GM18505 (cell line): Measurements from ENCODE around the gene FGGY.
"Not testable (repeated sequence)": the region's sequence is repeated elsewhere in the genome, so short reads cannot be mapped to it uniquely, and the experiment has no call there.

Experiments
- ATAC-seq: cut with Tn5 transposase; IDR thresholded peaks from one replicate; pipeline ENCODE4 v1.9.1; 2021; ENCODE audit not compliant: unreplicated experiment
- POLR2A ChIP-seq: IDR thresholded peaks from 4 replicates; pipeline ENCODE4 v1.6.1; 2011; ENCODE audit warnings: borderline replicate concordance; ENCODE audit not compliant: insufficient read depth, insufficient read length; ENCODE audit errors: extremely low read depth

The FGGY gene

DNA sequence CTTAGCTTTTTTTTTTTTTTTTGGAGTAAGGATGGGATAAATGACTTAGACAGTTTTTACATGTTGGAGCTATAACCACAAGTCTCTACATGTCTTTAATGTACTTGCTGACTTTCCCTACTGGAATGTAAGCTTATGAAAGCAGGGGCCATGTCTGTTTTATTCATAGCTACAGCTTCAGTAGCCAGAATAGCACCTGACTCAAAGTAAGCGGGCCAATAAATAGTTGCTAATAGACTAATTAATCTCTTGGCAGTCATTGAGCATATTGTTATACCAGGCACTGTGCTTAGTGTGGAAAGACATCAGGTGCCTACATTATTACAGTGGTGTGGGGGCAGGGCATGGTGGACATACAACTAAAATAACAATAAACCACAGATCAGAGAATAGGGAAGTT lies 433.4 kb downstream of the FGGY start:
- no peak for TF ChIP-seq POLR2A
- no peak for ATAC-seq

DNA sequence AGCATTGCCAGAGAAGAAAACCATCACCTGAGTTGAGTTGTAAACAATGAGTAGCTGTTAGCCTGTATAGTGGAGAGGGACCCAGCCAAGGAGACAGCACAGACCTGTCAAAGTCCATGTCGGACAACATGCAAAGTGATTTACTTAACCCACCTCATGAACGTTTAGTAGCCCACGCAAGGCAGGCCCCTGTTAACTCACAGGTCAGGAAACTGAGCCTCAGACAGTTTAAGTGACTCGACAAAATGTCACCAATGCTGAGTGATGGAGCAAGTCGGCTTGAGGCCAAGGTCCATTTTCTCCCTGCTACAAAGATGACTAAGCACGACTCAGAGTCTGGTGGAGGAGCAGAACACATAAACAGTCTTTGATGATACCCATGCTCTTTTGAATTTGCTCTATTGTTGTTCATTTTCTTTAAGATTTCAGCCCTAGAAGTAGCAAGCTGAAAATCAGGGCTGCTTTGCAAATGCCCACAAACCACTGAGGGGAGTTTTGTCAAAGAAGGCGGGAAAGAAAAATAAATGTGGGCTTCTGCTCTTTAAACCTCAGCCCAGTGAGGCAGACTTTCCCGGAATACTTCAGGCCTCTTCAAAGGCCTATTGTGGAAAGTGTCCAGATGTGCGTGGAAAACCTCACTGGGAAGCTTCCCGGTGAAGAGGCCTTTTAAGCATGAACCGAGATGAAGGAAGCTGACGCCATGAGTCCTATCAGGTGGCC lies 434.0 kb downstream of the FGGY start:
- no peak for ATAC-seq
- TF ChIP-seq POLR2A, result no peak

DNA sequence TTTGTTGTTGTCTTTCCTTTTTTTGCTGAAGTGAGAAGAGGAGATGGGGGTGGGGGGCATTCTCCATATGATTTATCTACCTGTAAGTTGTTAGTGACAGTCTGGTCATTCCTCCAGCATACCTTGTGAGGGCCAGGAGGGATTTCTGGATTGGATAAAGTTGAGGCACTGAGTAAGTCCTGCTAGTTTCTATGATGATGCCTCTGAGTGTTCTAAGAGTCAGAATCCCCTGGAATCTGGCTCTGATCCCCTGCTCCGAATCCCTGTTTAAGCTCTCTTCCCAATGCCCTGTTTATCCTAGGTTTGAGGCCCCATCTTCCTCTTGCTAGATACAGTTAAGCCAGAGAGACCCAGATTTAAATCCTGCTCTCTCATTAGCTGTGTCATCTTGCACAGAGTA lies 434.7 kb downstream of the FGGY start:
- no peak for ATAC-seq
- no peak for TF ChIP-seq POLR2A

DNA sequence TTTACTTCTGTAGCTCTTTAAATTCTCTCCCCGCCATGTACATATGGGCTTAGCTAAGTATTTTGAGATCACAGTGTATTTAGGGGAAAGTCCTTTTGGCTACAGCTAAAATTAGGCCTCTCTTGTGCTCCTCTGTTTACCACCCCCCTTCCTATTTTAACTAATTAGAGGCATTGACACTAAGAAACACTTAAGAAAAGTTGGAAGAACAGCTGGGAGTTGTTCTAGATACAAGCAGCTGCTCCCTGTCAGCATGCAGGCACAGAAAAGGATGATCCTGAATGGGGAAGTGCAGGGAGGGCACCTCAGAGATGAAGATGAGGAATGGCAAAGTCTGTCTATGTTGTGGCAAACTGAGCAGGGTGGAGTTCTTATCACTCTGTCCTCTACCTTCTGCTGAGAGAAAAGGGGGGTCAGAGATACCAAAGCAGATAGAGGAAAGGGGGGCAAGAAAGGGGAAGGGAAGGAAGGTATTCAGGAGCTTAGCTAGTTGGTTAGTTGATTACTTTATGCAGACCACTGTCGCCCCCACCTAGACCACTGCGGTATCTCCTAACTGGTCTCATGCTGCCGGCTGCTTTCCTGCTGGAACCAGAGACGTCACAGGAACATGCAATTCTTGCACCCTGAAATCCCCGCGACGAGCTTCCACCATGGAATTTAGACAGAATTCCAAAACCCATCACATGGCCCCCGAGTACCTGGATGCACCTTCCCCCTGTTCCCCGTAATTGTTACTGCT lies 435.5 kb downstream of the FGGY start:
- TF ChIP-seq POLR2A, result no peak
- ATAC-seq, result no peak

DNA sequence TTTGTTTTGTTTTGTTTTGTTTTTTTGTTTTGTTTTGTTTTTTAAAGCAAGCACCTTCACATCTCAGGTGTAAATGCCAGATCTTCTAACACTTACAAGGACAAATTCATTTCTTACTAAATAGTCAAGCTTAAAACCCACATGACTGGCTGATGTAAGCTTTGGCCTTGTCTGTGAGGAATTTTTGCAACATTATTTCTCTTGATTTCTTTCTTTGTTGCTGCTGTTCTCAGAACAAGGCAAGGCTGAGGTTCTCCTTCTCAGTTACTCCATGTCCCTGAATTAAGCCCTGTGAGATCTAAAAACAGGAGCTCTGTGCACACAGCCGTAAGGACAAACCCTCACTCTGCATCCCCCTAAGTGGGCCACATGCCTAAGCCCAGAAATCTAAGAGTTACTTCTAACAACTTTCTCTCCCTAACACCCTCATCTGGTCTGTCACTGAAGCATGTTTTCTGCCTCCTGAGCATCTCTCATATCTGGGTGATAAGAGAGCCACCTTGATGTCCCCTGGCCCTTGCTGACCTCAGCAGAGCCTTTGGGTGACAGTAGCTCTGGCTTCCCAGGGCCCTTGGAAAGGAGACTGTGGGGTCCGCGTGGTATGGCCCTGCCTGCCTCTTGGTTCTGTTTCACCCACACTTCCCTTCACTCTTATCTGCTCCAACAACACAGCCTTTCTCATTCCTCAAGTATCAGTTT lies 436.7 kb downstream of the FGGY start:
- TF ChIP-seq POLR2A, result no peak
- ATAC-seq, result no peak

DNA sequence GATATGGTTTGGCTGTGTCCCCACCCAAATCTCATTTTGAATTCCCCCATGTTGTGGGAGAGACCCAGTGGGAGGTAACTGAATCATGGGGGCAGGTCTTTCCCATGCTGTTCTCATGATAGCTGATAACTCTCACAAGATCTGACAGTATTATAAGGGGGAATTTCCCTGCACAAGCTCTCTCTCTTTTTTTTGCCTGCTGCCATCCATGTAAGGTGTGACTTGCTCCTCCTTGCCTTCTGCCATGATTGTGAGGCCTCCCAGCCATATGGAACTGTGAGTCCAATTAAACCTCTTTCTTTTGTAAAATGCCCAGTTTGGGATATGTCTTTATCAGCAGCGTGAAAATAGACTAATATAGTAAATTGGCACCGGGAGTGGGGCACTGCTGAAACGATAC lies 439.0 kb downstream of the FGGY start:
- ATAC-seq, result not testable (repeated sequence)

DNA sequence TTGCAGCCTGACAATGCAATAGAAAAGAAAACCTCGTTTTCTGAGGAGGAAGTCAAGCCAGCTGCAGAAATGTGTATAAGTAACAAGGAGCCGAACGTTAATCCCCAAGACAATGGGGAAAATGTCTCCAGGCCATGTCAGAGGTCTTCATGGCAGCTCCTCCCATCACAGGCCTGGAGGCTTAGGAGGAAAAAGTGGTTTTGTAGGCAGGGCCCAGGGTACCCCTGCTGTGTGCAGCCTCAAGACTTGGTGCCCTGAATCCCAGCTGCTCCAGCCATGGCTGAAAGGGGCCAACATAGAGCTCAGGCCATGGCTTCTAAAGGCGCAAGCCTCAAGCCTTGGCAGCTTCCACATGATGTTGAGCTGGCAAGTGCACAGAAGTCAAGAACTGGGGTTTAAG lies 439.9 kb downstream of the FGGY start:
- no peak for ATAC-seq
- TF ChIP-seq POLR2A, result no peak

DNA sequence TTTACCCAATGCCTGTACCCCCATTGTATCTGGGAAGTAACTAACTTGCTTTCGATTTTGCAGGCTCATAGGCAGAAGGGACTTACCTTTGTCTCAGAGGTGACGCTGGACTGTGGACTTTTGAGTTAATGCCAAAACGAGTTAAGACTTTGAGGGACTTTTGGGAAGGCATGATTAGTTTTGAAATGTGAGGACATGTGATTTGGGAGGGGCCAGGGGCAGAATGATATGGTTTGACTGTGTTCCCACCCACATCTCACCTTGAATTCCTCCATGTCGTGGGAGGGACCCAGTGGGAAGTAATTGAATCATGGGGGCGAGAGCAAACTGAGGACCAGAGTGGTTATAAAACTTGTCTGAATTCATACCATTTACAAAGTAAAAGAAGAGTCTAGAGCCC lies 440.7 kb downstream of the FGGY start:
- TF ChIP-seq POLR2A, result no peak

DNA sequence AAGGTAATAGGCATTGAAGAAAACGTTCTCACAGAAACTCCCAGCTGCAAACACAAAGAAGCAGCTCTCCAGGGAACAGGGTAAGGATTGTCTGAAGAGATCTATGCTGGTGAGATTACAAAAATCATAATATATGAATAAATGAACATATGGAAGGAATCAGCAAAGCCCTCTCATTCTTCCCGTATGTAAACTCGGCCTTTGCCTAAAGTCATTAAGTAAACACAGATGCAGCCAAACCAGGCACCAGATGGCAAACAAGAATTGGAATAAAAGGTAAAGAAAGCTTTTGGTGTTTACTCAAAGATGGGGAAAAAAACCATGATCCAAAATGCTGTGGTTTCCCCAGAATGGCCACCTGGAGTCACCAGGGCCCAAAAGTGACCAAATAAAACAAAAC lies 441.3 kb downstream of the FGGY start:
- ATAC-seq, result no peak
- no peak for TF ChIP-seq POLR2A

More for the DNA sequence above, 440.7 kb downstream of the FGGY start:
- no peak for ATAC-seq

DNA sequence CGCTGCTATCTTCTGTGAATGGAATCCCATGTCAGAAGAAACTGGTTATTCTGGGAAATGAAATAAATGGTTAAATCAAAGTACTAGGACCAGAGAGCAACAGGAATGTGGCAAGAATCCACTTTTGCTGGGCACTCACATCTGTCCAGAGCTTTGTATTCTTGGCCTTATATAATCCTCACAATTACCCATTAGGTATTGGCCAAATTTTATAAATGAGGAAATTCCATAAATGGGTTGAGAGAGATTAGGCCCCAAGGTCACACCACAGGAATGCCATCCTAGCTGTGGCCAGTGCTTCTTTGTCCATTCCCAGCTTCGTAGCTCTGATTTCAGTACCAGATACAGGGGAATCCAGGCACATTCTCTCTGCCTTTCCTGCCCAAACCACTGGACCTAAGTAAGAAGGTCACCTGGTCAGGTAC lies 441.7 kb downstream of the FGGY start:
- ATAC-seq, result no peak

DNA sequence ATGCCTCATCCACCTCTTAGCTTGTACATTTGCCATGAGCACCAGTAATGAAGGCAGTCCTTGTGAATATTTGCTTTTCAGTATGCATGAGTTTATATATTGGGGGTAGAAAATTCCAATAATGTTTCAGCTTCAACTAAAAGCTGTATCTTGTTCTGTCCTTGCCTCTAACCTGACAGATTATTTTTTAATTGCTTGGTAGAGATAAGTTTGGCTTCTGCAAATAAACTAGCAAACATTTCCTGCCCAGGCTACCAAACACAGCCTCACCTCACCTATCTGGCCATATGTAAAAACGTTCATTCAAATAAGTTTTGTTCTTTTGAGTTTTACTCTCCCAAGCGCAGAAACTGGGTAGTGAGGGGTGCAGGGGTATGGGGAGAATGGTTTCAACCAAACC lies 442.2 kb downstream of the FGGY start:
- ATAC-seq, result no peak

More for the DNA sequence above, 441.7 kb downstream of the FGGY start:
- TF ChIP-seq POLR2A, result no peak

DNA sequence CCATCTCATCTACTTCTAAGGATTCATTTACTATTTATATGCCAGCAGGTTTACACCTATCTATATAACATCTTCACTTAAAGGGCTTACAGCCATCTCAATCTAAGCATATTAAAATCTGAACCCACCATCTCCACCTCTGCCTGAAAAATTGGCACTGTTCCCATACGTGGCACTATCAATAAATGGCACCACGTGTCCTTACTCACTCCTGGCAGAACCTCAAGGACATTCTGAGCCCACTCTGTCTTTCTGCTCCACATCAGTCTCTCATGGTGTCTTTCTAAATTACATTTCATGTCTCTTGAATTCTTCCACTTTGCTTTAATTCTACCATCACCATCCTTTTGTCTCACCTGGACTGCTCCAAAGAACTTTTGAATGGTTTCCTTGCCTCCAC lies 445.6 kb downstream of the FGGY start:
- no peak for TF ChIP-seq POLR2A
- no peak for ATAC-seq

More for the DNA sequence above, 442.2 kb downstream of the FGGY start:
- TF ChIP-seq POLR2A, result no peak

DNA sequence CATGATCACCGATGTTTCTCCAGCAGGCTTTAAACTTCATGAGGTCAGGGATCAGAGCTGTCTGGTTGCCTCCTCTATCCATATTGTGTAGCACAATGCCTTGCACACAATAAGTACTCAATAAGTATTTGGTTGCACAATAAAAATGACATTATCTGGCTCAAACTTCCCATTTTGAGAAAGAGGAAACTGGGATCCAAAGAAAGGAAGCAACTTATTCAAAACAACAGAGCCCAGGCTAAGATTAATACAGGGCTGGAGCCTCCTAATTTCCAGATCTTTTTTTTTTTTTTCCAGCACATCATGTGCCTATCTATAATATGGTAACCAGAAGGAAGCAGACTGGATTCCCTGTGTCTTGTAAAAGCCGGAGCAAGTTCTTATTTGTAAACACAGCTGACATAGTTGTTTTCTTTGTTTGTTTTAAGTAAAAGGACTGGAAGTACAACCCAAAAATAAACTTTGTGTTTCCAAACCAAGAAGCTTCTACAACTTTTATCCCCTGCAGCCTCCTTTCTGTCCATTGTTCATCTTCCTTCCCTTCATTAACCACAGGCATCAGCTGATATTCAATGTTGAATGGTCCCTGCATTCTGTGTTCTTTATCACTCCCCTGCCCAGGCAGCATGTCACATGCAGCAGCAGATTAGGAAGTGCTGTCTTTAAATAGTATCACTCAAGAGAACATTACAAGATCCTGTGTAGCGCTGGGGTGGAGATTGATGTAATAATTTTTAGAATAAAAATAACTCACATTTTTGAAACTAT lies 446.6 kb downstream of the FGGY start:
- no peak for TF ChIP-seq POLR2A
- no peak for ATAC-seq
